GM13977 (cell line): Measurements from ENCODE around the gene ALKBH3.

Source experiments
- DNase-seq: peaks from one replicate; pipeline ENCODE4 v3.0.0; 2012; ENCODE audit warnings: low spot score
- CTCF ChIP-seq: IDR thresholded peaks from 2 replicates; pipeline ENCODE4 v1.5.1; 2012; ENCODE audit warnings: mild to moderate bottlenecking, control low read depth; ENCODE audit not compliant: insufficient read depth; ENCODE audit errors: extremely low read depth, missing control alignments
- in situ Hi-C: fragments of 300-500 bp; cut with MboI; formaldehyde crosslinking; loops from one replicate; pipeline ENCODE4 v1.12.0; 2022; ENCODE audit warnings: low sequenced_read_pairs, low pct_unique_long_range_greater_than_20kb, mixed read lengths, inconsistent platforms; ENCODE audit not compliant: unreplicated experiment

ALKBH3 gene

DNA sequence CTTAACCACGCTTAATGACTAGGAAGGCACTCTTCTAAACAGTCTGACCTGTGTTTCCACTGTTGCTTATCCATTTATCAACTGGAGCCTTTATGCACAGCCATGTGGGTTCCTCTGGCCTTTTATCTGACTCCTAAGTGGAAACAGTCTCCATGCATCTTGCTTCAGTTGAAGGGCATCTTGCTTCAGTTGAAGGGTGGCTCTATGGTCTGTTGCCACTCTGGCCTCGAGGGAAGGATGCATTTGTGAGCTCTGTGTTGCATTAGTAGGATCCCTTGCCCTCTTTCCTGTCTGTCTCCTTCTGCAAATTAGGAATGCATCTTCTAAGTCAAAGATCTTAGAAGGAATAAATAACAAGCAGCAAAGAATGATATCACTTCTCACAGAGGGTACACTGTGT, 36.0 kb downstream of the ALKBH3 start:
- in situ Hi-C loops = no loop called here
- no peak for DNase-seq
- no peak for TF ChIP-seq CTCF

GRCh38 chr11:43917851-43918250, 37.2 kb downstream of the ALKBH3 start:
- DNase-seq = no peak
- no peak for TF ChIP-seq CTCF
- in situ Hi-C loops = no loop called here

DNA sequence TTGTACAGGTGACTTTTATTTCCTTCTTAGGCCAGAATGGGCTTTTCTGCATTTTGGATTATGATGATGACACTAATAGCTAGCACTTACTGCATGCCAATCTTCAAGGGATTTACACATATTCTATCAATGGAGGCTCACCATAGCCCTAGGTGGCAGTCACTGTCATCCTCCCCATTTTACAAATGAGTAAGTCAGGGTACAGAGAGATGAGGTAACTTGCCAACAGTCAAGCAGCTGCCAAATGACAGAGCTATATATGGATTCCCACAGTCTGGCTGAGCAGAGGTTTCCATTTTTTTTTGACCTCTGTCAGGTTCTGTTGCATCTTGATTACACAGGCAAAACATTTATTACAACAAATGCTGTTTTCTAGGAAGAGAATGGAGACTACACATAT, 38.0 kb downstream of the ALKBH3 start:
- DNase-seq = no peak
- in situ Hi-C loops = no loop called here
- TF ChIP-seq CTCF = no peak

DNA sequence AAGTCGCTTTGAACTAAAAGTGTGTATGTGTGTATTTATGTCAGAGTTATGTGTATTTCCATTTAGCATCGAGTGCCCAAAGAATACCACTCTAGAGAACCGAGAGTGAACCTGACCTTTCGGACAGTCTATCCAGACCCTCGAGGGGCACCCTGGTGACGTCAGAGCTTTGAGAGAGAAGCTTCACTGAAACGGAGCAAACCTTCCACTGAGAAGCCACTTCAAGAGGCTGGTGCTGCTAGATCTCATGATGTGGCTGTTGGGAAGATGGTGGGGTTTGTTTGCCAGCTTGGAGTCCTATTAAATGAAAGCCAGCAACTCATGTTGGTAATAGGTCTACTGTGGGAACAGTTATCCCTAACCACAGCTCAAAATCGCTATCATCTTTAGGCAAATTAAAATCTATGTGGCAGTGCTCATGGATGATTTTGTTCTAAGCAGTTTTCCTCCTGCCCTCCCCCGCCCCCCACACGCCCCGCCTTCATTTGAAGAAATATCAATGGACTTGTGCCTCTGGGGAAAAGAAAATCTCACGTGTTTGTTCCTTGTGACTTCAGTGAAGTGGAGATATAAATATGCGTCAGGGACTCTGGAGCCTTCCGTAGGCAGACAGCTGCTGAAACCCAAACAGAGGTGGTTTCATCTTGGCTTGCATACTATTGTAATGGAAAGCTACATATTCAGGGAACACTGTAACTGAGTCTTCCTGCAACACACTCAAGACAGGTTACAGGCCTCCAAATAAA, 39.4 kb downstream of the ALKBH3 start:
- in situ Hi-C loops = no loop called here
- no peak for TF ChIP-seq CTCF
- no peak for DNase-seq

DNA sequence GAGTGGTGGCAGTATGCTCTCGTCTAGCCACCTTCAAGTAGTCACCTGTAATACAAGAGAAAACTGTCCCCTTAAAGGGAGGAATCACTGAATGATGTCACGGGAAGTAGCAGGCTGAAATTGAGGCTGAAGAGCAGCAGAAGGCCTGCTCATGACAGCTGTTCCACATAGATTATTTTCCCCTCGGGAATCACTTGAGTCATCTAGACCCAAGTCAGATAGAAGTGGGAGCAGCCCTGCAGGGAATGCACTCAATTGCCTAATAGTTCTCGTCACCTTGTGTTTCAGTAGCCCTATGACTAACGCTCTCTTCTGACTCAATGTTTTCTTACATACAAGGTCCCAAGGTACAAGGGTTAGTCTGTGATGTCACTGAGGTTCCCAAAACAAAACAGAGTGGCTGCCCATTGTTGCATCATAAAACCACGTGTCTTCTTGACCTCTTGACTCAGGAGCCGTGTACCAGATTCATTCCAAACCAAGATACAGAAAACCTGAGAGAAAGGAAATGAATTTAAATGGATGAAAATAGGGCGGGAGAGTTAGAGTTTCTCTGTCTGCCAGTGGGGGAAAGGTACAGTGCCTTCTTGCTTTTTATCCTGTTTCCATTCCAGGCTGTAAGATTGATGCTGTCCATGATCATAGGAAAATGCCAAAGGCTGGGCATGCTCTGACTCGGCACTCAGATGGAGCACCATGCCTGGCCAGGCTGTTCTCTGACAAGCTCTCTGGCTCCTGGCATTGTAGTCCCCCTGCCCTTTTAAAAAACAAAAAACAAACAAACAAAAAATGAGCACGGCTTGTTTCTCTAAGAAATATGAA, 40.2 kb downstream of the ALKBH3 start:
- in situ Hi-C loops = no loop called here
- DNase-seq = peak; percentile 19
- TF ChIP-seq CTCF = no peak

DNA sequence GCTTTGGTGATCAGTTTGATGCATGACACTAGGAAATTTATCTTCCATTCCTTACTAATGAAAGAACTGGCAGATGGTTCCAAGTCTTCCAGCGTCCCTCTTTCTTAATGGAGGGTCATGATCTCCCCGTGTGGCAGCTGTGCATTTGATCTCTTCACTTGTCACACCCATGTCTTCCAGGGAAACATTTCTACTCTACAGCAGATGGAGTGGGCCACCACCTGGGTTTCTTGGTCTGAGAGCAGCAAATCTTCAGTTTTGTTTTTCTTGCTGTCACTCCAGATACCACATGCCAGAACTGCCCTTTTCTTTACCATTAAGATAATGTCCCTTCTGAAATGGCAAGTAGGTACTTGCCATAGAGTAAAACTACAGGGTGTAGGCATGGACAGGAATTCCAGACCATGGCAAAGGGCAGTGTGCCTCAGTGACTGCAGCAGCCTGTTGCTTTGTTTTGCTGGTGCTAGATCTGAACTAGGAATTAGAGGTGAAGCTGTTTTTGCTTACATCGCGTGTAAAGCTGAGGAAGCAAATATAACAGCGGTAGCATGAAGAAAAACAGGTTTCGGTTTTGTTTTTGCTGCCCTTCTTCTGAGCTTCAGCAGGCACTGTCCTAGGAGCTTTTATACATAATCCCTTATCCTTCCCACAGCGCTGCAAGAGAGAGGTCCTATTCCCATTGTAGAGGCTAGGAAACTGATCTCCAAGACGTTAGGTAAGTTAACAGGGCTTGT, 41.1 kb downstream of the ALKBH3 start:
- DNase-seq = no peak
- no peak for TF ChIP-seq CTCF
- in situ Hi-C loops = no loop called here
